BLaER1 treated with 17β-estradiol and CSF1 and Interleukin-3, amounts not matched to agents 10 nM and 100 nM (cell line): ENCODE measurements around the gene LRRC58.

Experiments used
- H3K27ac ChIP-seq, 11 experiments: shearing (Covaris generic); formaldehyde crosslinking; 2 replicates each; pipeline ENCODE4 v1.8.1; 2022
- H3K27me3 ChIP-seq, 11 experiments: shearing (Covaris generic); formaldehyde crosslinking; 2 replicates each; pipeline ENCODE4 v1.8.1; 2022
- H3K36me3 ChIP-seq, 11 experiments: shearing (Covaris generic); formaldehyde crosslinking; 2 replicates each; pipeline ENCODE4 v1.8.1; 2022
- H3K4me1 ChIP-seq, 10 experiments: shearing (Covaris generic); formaldehyde crosslinking; 2 replicates each; pipeline ENCODE4 v1.8.1; 2022
- H3K4me2 ChIP-seq, 11 experiments: shearing (Covaris generic); formaldehyde crosslinking; 2 replicates each; pipeline ENCODE4 v1.8.1; 2022
- H3K4me3 ChIP-seq, 10 experiments: shearing (Covaris generic); formaldehyde crosslinking; 2 replicates each; pipeline ENCODE4 v1.8.1; 2022
- H3K9ac ChIP-seq, 11 experiments: shearing (Covaris generic); formaldehyde crosslinking; 2 replicates each; pipeline ENCODE4 v1.8.1; 2022
- H3K9me3 ChIP-seq, 11 experiments: shearing (Covaris generic); formaldehyde crosslinking; replicated peaks in 1 of 11; 2 replicates each; pipeline ENCODE4 v1.8.1; 2022
- H4K20me1 ChIP-seq, 11 experiments: shearing (Covaris generic); formaldehyde crosslinking; 2 replicates each; pipeline ENCODE4 v1.8.1; 2022
- Cebpa-rat ChIP-seq, 11 experiments: shearing (Covaris generic); IDR thresholded peaks; 2 replicates each; pipeline ENCODE4 v1.8.1; 2022

LRRC58 gene

GRCh38 chr3:120275618-120276017, 73.5 kb downstream of the LRRC58 start:
- Histone ChIP-seq H4K20me1 (no peaks in the 10 kb centered on the region), H3K4me2 (no peak overlapping the region), H3K9me3 (no peaks in the 10 kb centered on the region), H3K36me3 (no peaks in the 10 kb centered on the region), H3K9ac (no peak overlapping the region), H3K4me1 (no peaks in the 10 kb centered on the region), H3K4me3 (no peak overlapping the region), H3K27me3 (no peaks in the 10 kb centered on the region), H3K27ac (no peak overlapping the region)
- no peak for TF ChIP-seq Cebpa-rat (IDR thresholded peaks at IDR 0.05)

GRCh38 chr3:120274739-120275167, 74.4 kb downstream of the LRRC58 start:
- no peaks in the 10 kb centered on the region for H3K27me3 ChIP-seq
- no peak overlapping the region for H3K4me3 ChIP-seq
- H3K36me3 ChIP-seq, result no peaks in the 10 kb centered on the region
- H3K4me1 ChIP-seq, result no peaks in the 10 kb centered on the region
- no peak overlapping the region for H3K4me2 ChIP-seq
- no peak overlapping the region for H3K27ac ChIP-seq
- H3K9ac ChIP-seq, result no peak overlapping the region
- H3K9me3 ChIP-seq, result no peaks in the 10 kb centered on the region
- no peak for TF ChIP-seq Cebpa-rat (IDR thresholded peaks at IDR 0.05)
- H4K20me1 ChIP-seq, result no peaks in the 10 kb centered on the region
